Lung (tissue), 12 donors: ENCODE measurements around the gene DEPDC7. TPM values are rescaled to one million over a fixed set of nuclear protein-coding genes. Genes with fewer than 3 reads are reported as not detected.

Experiments used
- ATAC-seq: fragments of 200-7000 bp; cut with Tn5 transposase; one replicate; pipeline ENCODE4 v1.9.1; 2020; ENCODE audit warnings: moderate number of reproducible peaks; ENCODE audit not compliant: insufficient read depth, low FRiP score
- DNase-seq, 3 donors: peaks; one replicate each; pipeline ENCODE4 v3.0.0-alpha.2; 2013 to 2017
- H3K27ac ChIP-seq, 2 donors: one replicate each; pipeline ENCODE4 v1.5.1; 2013; ENCODE audit warnings: mild to moderate bottlenecking in 2 of 2, moderate library complexity in 2 of 2, control low read depth in 1 of 2, inconsistent platforms in 1 of 2, low read depth in 1 of 2, low read length in 1 of 2
- H3K27me3 ChIP-seq, 3 donors: one replicate each; pipeline ENCODE4 v1.5.1; 2013; ENCODE audit warnings: low read length in 2 of 3; ENCODE audit not compliant: control insufficient read depth in 3 of 3, insufficient read depth in 3 of 3
- H3K36me3 ChIP-seq, 4 donors: one replicate each; pipeline ENCODE4 v1.5.1; 2013; ENCODE audit warnings: low read length in 4 of 4, mild to moderate bottlenecking in 1 of 4, moderate library complexity in 1 of 4; ENCODE audit not compliant: control insufficient read depth in 4 of 4, insufficient read depth in 4 of 4
- H3K4me1 ChIP-seq, 5 donors: one replicate each; pipeline ENCODE4 v1.5.1; 2013; ENCODE audit warnings: low read length in 5 of 5, mild to moderate bottlenecking in 2 of 5, moderate library complexity in 1 of 5; ENCODE audit not compliant: control insufficient read depth in 5 of 5, insufficient read depth in 5 of 5
- H3K4me3 ChIP-seq: one replicate; pipeline ENCODE4 v1.5.1; 2013; ENCODE audit warnings: mild to moderate bottlenecking, control low read depth, moderate library complexity
- H3K9ac ChIP-seq, 2 donors: one replicate each; pipeline ENCODE4 v1.5.1; 2013; ENCODE audit warnings: low read length in 2 of 2, control low read depth in 1 of 2; ENCODE audit not compliant: insufficient read depth in 1 of 2
- H3K9me3 ChIP-seq, 4 donors: one replicate each; pipeline ENCODE4 v1.5.1; 2013; ENCODE audit warnings: low read length in 3 of 4, mild to moderate bottlenecking in 1 of 4, moderate library complexity in 1 of 4; ENCODE audit not compliant: control insufficient read depth in 4 of 4, insufficient read depth in 3 of 4
- CTCF ChIP-seq: IDR thresholded peaks from 2 replicates; pipeline ENCODE4 v1.5.1; 2012; ENCODE audit warnings: mild to moderate bottlenecking; ENCODE audit errors: control extremely low read depth, extremely low read depth
- WGBS, 2 donors: extraction: QIAGEN DNeasy Blood & Tissue Kit; methylation state at CpG; one replicate each; pipeline ENCODE4 v1.1.7; 2013; 5-methylcytosine and 5-hydroxymethylcytosine counted together
- polyA plus RNA-seq, 2 donors: library from polyadenylated mRNA; stranded (reverse); fragments of 200-250 nt; gene quantifications; one replicate each; pipeline ENCODE4 v1.2.1, GENCODE V29; 2013
- total RNA-seq, 2 donors: library from RNA; depleted of rRNA in 1 of 2; stranded (reverse); fragments of >200 nt in 1 of 2; gene quantifications; one replicate each; pipeline ENCODE4 v1.2.1, GENCODE V29; 2014 to 2021
- donor health status: control.
- donor health status: control.
- donor health status: Bipolar disorder and iron deficiency.
- donor health status: healthy.
- donor health status: DM: yes; HTN: yes; CAD: no.

DEPDC7 gene
- total and polyA plus RNA-seq, 4 donors, result 0.45 to 6.1 (median 0.91) TPM

GRCh38 chr11:33000181-33000580 lies 15.5 kb upstream of the DEPDC7 start:
- no peaks in the 10 kb centered on the region for H3K36me3 ChIP-seq
- ATAC-seq (no peak), DNase-seq (no peak)
- no peaks in the 10 kb centered on the region for H3K27me3 ChIP-seq
- no peak overlapping the region for H3K4me3 ChIP-seq
- no peak overlapping the region for H3K27ac ChIP-seq
- H3K9me3 ChIP-seq, result no peaks in the 10 kb centered on the region
- no peak for TF ChIP-seq CTCF
- H3K9ac ChIP-seq, result no peak overlapping the region
- H3K4me1 ChIP-seq, result no peaks in the 10 kb centered on the region

- H3K36me3 ChIP-seq, result no peaks in the 10 kb centered on the region
- no peak for ATAC-seq
- no peaks in the 10 kb centered on the region for H3K4me1 ChIP-seq
- H3K27ac ChIP-seq, result no peak overlapping the region
- no peaks in the 10 kb centered on the region for H3K27me3 ChIP-seq
- no peak overlapping the region for H3K9ac ChIP-seq
- H3K9me3 ChIP-seq, result no peaks in the 10 kb centered on the region
- H3K4me3 ChIP-seq, result no peak overlapping the region
- 84 to 89% methylated on average over 6 of the region's 6 CpGs for WGBS, 2 donors
- no peak for TF ChIP-seq CTCF
- DNase-seq, result no peak
Observed at GRCh38 chr11:33001281-33001680, 14.4 kb upstream of the DEPDC7 start.

- Histone ChIP-seq H3K4me3 (no peak overlapping the region), H3K36me3 (no peaks in the 10 kb centered on the region), H3K27me3 (no peaks in the 10 kb centered on the region), H3K27ac (no peak overlapping the region), H3K4me1 (no peaks in the 10 kb centered on the region), H3K9ac (no peak overlapping the region), H3K9me3 (no peaks in the 10 kb centered on the region)
- WGBS, 2 donors, result 72 to 86% methylated on average over 8 of the region's 8 CpGs
- peak in 2 of 3 donors; percentile 28 to 51 for DNase-seq
- no peak for ATAC-seq
- no peak for TF ChIP-seq CTCF
Observed at GRCh38 chr11:33001751-33002542, 13.7 kb upstream of the DEPDC7 start.

- Histone ChIP-seq H3K36me3 (no peaks in the 10 kb centered on the region), H3K9ac (no peak overlapping the region), H3K4me1 (no peaks in the 10 kb centered on the region), H3K27ac (no peak overlapping the region), H3K27me3 (no peaks in the 10 kb centered on the region), H3K4me3 (no peak overlapping the region), H3K9me3 (no peaks in the 10 kb centered on the region)
- no peak for DNase-seq
- no peak for ATAC-seq
- 66 to 75% methylated on average over 2 of the region's 2 CpGs for WGBS, 2 donors
- TF ChIP-seq CTCF, result no peak
Observed at GRCh38 chr11:33005175-33005574, 10.5 kb upstream of the DEPDC7 start.
